Endothelial cell of umbilical vein (primary cell): Measurements from ENCODE around the gene GPATCH2L. TPM values are rescaled to one million over a fixed set of nuclear protein-coding genes. Genes with fewer than 3 reads are reported as not detected.

Experiments
- BruUV-seq: library from RNA; stranded (reverse); fragments of 400-500 nt; replicated peaks from 2 replicates; lab custom pipeline; 2021; lab: Mats Ljungman, UMichigan
- CTCF ChIA-PET: fragments of 300-600, 350-600 bp; sonication (Branson Sonifier 250); formaldehyde crosslinking; loops from one replicate; lab custom pipeline; 2021; ENCODE audit warnings: antibody characterized with exemption, inconsistent platforms; lab: Charles Lee
- POLR2A ChIA-PET: fragments of 300-600, 350-600 bp; sonication (Branson Sonifier 250); formaldehyde crosslinking; loops from one replicate; lab custom pipeline; 2021; ENCODE audit warnings: antibody characterized with exemption, inconsistent platforms; lab: Charles Lee
- DNase-seq: peaks from one replicate; pipeline ENCODE4 v3.0.0-alpha.2; 2011; ENCODE audit warnings: low read depth, low spot score
- FAIRE-seq: peaks from 2 replicates; lab custom pipeline; 2011; peaks lifted over from hg19 to GRCh38; lab: Jason Lieb, UNC
- H2AFZ ChIP-seq: 2 replicates; pipeline ENCODE4 v1.6.0; 2012; ENCODE audit warnings: low read depth, low read length, control low read depth, inconsistent platforms
- H3K27ac ChIP-seq: 2 replicates; pipeline ENCODE4 v1.5.1; 2011; ENCODE audit warnings: low read depth, mild to moderate bottlenecking, control low read depth, low read length, moderate library complexity; ENCODE audit not compliant: insufficient read depth
- H3K27me3 ChIP-seq, 2 experiments: 2 replicates each; pipeline versions ENCODE4 v1.6.0 to v1.6.1; 2011; ENCODE audit warnings: low read length in 2 of 2, mixed read lengths in 1 of 2; ENCODE audit not compliant: control insufficient read depth in 2 of 2, insufficient read depth in 2 of 2
- H3K36me3 ChIP-seq, 2 experiments: 2 replicates in 1 of 2; 3 replicates in 1 of 2; pipeline ENCODE4 v1.5.1; 2011; ENCODE audit warnings: low read length in 2 of 2, mild to moderate bottlenecking in 1 of 2, moderate library complexity in 1 of 2; ENCODE audit not compliant: control insufficient read depth in 2 of 2, insufficient read depth in 2 of 2; ENCODE audit errors: extremely low read depth in 1 of 2
- H3K4me1 ChIP-seq: 3 replicates; pipeline ENCODE4 v1.5.1; 2011; ENCODE audit warnings: mild to moderate bottlenecking, low read length; ENCODE audit not compliant: control insufficient read depth, insufficient read depth; ENCODE audit errors: extremely low read depth
- H3K4me2 ChIP-seq: 2 replicates; pipeline ENCODE4 v1.6.1; 2011; ENCODE audit warnings: low read length, control low read depth, mixed read lengths; ENCODE audit not compliant: insufficient read depth
- H3K4me3 ChIP-seq, 3 experiments: fragments of 200-600 bp in 1 of 3; sonication (generic), shearing (Covaris generic) in 1 of 3; replicated peaks in 1 of 3; 2 replicates each; pipeline ENCODE4 v1.5.1; 2011 to 2016; ENCODE audit warnings: control low read depth in 3 of 3, low read length in 3 of 3, mild to moderate bottlenecking in 2 of 3, inconsistent platforms in 1 of 3, low read depth in 1 of 3, moderate library complexity in 1 of 3; ENCODE audit not compliant: insufficient read depth in 1 of 3
- H3K79me2 ChIP-seq: 2 replicates; pipeline ENCODE4 v1.6.0; 2012; ENCODE audit warnings: low read length, inconsistent platforms; ENCODE audit not compliant: control insufficient read depth, insufficient read depth
- H3K9ac ChIP-seq: replicated peaks from 2 replicates; pipeline ENCODE3; 2011; ENCODE audit warnings: low read length, control low read depth; ENCODE audit not compliant: insufficient read depth; ENCODE audit errors: extremely low read depth
- H3K9me1 ChIP-seq: replicated peaks from 3 replicates; pipeline ENCODE4 v1.6.0; 2011; ENCODE audit warnings: mild to moderate bottlenecking, low read length; ENCODE audit not compliant: control insufficient read depth, insufficient read depth; ENCODE audit errors: extremely low read depth
- H3K9me3 ChIP-seq: replicated peaks from 2 replicates; pipeline ENCODE4 v1.5.1; 2012; ENCODE audit warnings: low read length, inconsistent platforms; ENCODE audit not compliant: control insufficient read depth, insufficient read depth
- H4K20me1 ChIP-seq: replicated peaks from 2 replicates; pipeline ENCODE3; 2011; ENCODE audit warnings: mild to moderate bottlenecking, low read length; ENCODE audit not compliant: control insufficient read depth, insufficient read depth; ENCODE audit errors: extremely low read depth
- EZH2 ChIP-seq: IDR thresholded peaks from 2 replicates; pipeline ENCODE4 v1.6.1; 2012; ENCODE audit warnings: borderline replicate concordance, low read depth, mild to moderate bottlenecking, moderate library complexity, low read length, inconsistent platforms; ENCODE audit not compliant: severe bottlenecking
- FOS ChIP-seq: IDR thresholded peaks from 2 replicates; pipeline ENCODE4 v1.6.1; 2011; ENCODE audit warnings: mild to moderate bottlenecking, low read length, moderate library complexity, borderline replicate concordance; ENCODE audit not compliant: insufficient read depth
- GATA2 ChIP-seq: IDR thresholded peaks from 2 replicates; pipeline ENCODE4 v1.7.0; 2011; ENCODE audit warnings: low read depth, mild to moderate bottlenecking, moderate library complexity, mixed read lengths, low read length; ENCODE audit not compliant: insufficient read length, insufficient read depth
- JUN ChIP-seq: IDR thresholded peaks from 2 replicates; pipeline ENCODE4 v1.6.1; 2011; ENCODE audit warnings: borderline replicate concordance, low read depth; ENCODE audit not compliant: insufficient read length, insufficient read depth
- MYC ChIP-seq: IDR thresholded peaks from one replicate; pipeline ENCODE4 v1.6.1; 2011; ENCODE audit warnings: mild to moderate bottlenecking, low read depth, low read length
- POLR2A ChIP-seq: IDR thresholded peaks from 2 replicates; pipeline ENCODE4 v1.6.1; 2012; ENCODE audit warnings: low read depth, mild to moderate bottlenecking, control low read depth, low read length
- POLR2AphosphoS5 ChIP-seq: IDR thresholded peaks from 2 replicates; pipeline ENCODE4 v1.6.1; 2012; ENCODE audit warnings: low read depth, mild to moderate bottlenecking, control low read depth, low read length, moderate library complexity; ENCODE audit not compliant: insufficient read depth
- dilution Hi-C: fragments of 300-500 bp; cut with MboI; formaldehyde crosslinking; loops from one replicate; pipeline ENCODE4 v1.15.0; 2019; ENCODE audit warnings: low sequenced_read_pairs; ENCODE audit not compliant: extremely low pct_ligation_motif_present
- intact Hi-C: fragments of 100-400 bp; cut with micrococcal nuclease; formaldehyde crosslinking; loops from one replicate; pipeline ENCODE4 v1.10.0; 2022
- polyA plus RNA-seq, 4 experiments: library from polyadenylated mRNA; depleted of rRNA in 3 of 4; stranded (reverse) in 3 of 4; unstranded in 1 of 4; fragments of >200 nt; gene quantifications; 2 replicates each; pipeline versions ENCODE4 v1.2.1 to v1.2.3, GENCODE V29; 2011 to 2012; ENCODE audit warnings: missing spikeins in 1 of 4
- total RNA-seq: library from RNA; stranded (reverse); gene quantifications from 2 replicates; pipeline ENCODE4 v1.2.3, GENCODE V29; 2021
- TF ChIP-seq, protein P1 (sequence below), 2 donors: IDR thresholded peaks; 1 replicate in 1 of 2; 2 replicates in 1 of 2; pipeline ENCODE4 v1.5.1; 2011; ENCODE audit warnings: low read length in 2 of 2, mild to moderate bottlenecking in 2 of 2, moderate library complexity in 2 of 2, control low read depth in 1 of 2, inconsistent platforms in 1 of 2, low read depth in 1 of 2; ENCODE audit not compliant: insufficient read depth in 1 of 2; ENCODE audit errors: extremely low read depth in 1 of 2
- TF ChIP-seq, protein P2 (sequence below): IDR thresholded peaks from 2 replicates; pipeline ENCODE4 v1.6.1; 2011; ENCODE audit not compliant: insufficient read depth, insufficient read length

GPATCH2L gene
- total and polyA plus RNA-seq, 2 donors (not counting 3 experiments of a cell fraction or from before 2014, with no cell fraction given): 23.3 to 40.0 TPM

DNA sequence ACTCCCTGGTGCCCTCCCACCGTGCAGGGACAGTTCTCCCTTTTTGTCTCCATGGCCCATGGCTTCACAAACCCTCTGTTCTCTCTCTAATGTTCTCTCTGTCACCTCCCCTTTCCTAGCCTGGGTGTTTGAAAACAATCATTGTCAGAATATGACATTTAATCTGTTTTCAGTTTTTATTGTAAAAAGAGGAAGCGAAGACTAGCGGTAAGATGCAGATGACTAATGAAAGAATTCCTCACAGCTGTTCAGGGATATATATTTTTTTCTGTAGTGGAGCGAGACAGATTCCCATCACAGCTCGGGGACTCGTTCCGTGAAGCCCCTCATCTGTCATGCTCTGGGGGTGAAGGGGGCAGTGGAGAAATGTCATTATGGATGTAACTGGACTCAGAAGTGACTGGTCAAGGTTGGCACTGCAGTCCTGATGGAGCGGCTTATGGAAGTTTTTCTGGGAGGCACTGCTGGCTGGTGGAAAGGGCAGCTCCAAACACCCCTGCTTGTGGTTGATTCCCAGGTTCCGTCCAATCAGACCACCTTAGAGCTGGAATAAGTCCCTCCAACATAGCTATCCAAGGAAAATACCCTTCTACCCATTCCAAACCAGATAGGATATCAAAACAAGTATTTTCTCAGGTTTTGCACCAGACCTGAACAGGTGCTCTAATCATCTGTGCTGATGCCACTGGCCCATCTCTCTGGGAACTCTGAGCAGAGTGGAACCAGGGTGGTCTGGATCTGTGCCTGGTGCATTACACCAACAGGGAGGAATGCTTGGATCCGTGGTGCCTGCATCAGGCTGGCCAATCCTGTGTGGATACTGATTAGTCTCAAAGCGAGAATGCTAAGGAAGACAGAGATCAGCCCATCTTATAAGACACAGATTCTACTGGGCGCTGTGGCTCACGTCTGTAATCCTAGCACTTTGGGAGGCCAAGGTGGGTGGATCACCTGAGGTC is 84.7 kb downstream of the GPATCH2L start:
- no peaks in the 10 kb centered on the region for H4K20me1 ChIP-seq
- dilution Hi-C loops: no loop called here
- H3K9ac ChIP-seq: no peak overlapping the region
- H3K4me3 ChIP-seq: no peak overlapping the region
- no peak overlapping the region for H3K27ac ChIP-seq
- BruUV-seq: no TSS peak
- intact Hi-C loops: no loop called here
- DNase-seq (no peak), FAIRE-seq (no peak)
- ChIA-PET CTCF (no interaction called here), POLR2A (no interaction called here)
- no peaks in the 10 kb centered on the region for H3K36me3 ChIP-seq
- H3K79me2 ChIP-seq: no peaks in the 10 kb centered on the region
- no peak overlapping the region for H3K4me2 ChIP-seq
- no peaks in the 10 kb centered on the region for H3K9me3 ChIP-seq
- H2AFZ ChIP-seq: no peak overlapping the region
- H3K9me1 ChIP-seq: no peaks in the 10 kb centered on the region
- H3K27me3 ChIP-seq: peaks cover 0 to 6% of the 10 kb centered on the region in 2 experiments
- TF ChIP-seq, protein P1, sequence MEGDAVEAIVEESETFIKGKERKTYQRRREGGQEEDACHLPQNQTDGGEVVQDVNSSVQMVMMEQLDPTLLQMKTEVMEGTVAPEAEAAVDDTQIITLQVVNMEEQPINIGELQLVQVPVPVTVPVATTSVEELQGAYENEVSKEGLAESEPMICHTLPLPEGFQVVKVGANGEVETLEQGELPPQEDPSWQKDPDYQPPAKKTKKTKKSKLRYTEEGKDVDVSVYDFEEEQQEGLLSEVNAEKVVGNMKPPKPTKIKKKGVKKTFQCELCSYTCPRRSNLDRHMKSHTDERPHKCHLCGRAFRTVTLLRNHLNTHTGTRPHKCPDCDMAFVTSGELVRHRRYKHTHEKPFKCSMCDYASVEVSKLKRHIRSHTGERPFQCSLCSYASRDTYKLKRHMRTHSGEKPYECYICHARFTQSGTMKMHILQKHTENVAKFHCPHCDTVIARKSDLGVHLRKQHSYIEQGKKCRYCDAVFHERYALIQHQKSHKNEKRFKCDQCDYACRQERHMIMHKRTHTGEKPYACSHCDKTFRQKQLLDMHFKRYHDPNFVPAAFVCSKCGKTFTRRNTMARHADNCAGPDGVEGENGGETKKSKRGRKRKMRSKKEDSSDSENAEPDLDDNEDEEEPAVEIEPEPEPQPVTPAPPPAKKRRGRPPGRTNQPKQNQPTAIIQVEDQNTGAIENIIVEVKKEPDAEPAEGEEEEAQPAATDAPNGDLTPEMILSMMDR (IDR thresholded peaks at IDR 0.05; ENCODE audit: extremely low read depth in 1 of 2, insufficient read depth in 1 of 2, low read depth in 1 of 2, low read length in 2 of 2): no peak
- TF ChIP-seq POLR2AphosphoS5 (no peak), GATA2 (no peak), FOS (no peak), MYC (no peak), POLR2A (no peak), JUN (no peak), EZH2 (no peak)
- TF ChIP-seq, protein P2, sequence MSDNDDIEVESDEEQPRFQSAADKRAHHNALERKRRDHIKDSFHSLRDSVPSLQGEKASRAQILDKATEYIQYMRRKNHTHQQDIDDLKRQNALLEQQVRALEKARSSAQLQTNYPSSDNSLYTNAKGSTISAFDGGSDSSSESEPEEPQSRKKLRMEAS: no peak
- no peaks in the 10 kb centered on the region for H3K4me1 ChIP-seq
